ENCODE data around the gene PTPN11.
A peak's percentile ranks its signal among the peaks of the same experiment; 100 is the strongest.
"Not testable (repeated sequence)": the region's sequence is repeated elsewhere in the genome, so short reads cannot be mapped to it uniquely, and the experiment has no call there.

Gene PTPN11

GRCh38 chr12:112418608-112419296 is at the start of gene PTPN11:
Gene PTPN11 (plus strand): TSS chr12:112418947. CDS start chr12:112419112, 165 bp downstream.
- Mint-ChIP-seq H3K4me1 (ENCODE audit: low read depth) (peaks cover 48% of the 10 kb centered on the region), H3K27me3 (no peaks in the 10 kb centered on the region), H3K9me3 (no peaks in the 10 kb centered on the region), H3K27ac (peak within 1 kb of the TSS; percentile 99), H3K36me3 (ENCODE audit: low read depth) (peaks cover 32% of the 10 kb centered on the region), H3K4me3 (peak within 1 kb of the TSS; percentile 96)

GRCh38 chr12:112370199-112370598 is 48.5 kb upstream of the PTPN11 start:
- Mint-ChIP-seq H3K9me3 (no peaks in the 10 kb centered on the region), H3K36me3 (ENCODE audit: low read depth) (no peaks in the 10 kb centered on the region), H3K4me1 (ENCODE audit: low read depth) (peaks cover 12% of the 10 kb centered on the region), H3K27me3 (no peaks in the 10 kb centered on the region), H3K4me3 (no peak overlapping the region), H3K27ac (no peak overlapping the region)

DNA sequence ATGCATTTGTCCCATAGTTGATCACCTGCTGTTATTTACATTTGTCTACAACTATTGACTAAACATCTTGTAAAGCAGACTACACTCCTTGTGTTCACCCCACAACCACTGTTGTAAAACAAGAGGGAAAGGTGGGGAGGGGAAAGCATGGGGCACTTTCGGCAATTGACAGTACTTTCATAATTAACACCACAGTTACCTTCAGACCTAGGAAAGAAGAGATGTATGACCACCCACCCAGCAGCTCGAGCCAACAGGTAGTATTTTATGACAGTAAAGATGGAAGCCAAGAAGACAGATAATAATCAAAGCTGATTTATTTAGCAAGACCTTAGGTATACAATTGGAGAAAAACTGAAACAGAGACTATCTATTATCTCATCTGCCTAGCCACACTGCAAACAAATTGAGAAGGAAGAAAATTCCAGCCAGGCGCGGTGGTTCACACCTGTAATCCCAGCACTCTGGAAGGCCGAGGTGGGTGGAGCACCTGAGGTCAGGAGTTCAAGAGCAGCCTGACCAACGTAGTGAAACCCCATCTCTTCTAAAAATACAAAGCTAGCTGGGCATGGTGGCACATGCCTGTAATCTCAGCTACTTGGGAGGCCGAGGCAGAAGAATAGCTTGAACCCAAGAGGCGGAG is 47.8 kb upstream of the PTPN11 start:
- peaks cover 12% of the 10 kb centered on the region for H3K4me1 Mint-ChIP-seq (ENCODE audit: low read depth)
- H3K27me3 Mint-ChIP-seq = no peaks in the 10 kb centered on the region
- H3K9me3 Mint-ChIP-seq = no peaks in the 10 kb centered on the region
- H3K4me3 Mint-ChIP-seq = no peak overlapping the region
- H3K36me3 Mint-ChIP-seq (ENCODE audit: low read depth) = no peaks in the 10 kb centered on the region
- H3K27ac Mint-ChIP-seq = no peak overlapping the region

DNA sequence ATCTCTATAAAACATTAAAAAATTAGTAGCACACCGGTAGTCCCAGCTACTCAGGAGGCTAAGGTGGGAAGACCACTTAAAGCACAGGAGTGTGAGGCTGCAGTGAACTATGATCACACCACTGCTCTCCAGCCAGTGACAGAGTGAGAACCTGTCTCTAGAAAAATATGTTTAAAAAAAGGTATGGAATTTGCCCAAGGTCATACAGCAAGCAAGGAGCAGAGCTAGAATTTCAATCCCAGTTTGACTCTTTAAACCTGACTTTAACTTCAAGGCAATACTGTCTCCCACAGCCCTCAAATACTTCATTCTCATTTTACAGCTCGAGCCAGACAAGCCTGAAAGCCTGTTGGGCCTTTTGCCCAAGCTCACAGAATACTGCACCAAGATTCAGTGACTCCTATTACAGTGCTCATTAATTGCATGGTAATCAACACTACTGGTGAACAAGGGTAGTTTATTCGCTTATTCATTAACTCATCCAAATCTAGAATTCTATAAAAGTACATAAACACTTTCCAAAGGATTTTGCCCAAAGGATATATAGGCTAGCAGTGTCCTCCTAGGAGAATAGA is 44.5 kb upstream of the PTPN11 start:
- Mint-ChIP-seq H3K27ac (no peak overlapping the region), H3K4me3 (no peak overlapping the region), H3K36me3 (ENCODE audit: low read depth) (no peaks in the 10 kb centered on the region), H3K27me3 (no peaks in the 10 kb centered on the region), H3K9me3 (no peaks in the 10 kb centered on the region), H3K4me1 (ENCODE audit: low read depth) (peaks cover 17% of the 10 kb centered on the region)

DNA sequence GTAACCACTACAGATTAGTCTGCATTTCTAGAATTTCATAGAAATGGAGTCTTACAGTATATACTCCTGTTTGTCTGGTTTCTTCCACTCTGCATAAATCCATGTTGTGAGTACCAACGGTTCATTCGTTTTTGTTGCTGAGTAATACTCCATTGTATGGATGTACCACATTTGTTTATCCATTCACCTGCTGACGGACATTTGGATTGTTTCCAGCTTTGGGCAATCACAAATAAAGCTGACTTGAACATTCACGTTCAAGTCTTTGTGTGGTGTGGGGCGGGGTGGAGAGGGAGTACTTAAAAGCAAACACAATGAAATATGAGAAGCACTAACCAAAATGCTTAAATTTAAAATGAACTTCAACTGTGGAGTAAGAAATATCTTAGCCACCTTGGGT is 43.6 kb upstream of the PTPN11 start:
- Mint-ChIP-seq H3K27me3 (no peaks in the 10 kb centered on the region), H3K27ac (no peak overlapping the region), H3K4me3 (no peak overlapping the region), H3K9me3 (no peaks in the 10 kb centered on the region), H3K4me1 (ENCODE audit: low read depth) (peaks cover 19% of the 10 kb centered on the region), H3K36me3 (ENCODE audit: low read depth) (no peaks in the 10 kb centered on the region)

DNA sequence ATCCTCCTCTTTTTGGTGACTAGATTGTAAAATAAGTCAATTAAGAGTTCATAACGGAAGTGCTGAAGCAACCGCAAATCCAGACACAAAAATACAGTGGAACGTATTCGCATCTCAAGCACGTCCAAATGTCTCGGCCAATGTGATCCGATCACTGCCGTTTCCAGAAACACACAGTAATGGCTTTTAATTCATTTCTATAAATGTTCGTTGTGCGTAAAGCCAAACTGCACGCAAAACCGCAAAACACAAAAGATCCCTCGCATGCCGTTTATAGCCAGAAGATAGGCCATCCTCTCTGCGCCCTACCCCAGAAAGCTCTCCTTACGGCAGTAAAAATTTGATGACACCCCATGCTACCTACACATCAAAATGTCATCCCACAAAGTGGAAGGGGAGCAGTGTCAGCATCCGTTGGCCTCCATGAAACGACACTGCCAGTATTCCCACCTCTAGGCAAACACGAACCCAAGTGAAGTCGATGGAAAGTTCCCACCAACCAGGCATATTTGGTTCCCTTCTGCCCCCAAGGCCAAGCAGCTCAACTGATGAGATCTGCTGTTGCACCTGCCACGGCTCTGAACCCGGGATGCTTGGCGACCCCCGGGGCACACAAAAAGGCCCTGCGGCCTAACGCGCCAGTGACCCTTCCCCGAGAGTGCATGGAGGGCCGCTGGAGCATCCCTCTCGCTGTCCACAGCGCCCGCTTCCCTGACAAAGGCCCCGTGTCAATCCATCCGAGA is 37.9 kb upstream of the PTPN11 start:
- no peaks in the 10 kb centered on the region for H3K36me3 Mint-ChIP-seq (ENCODE audit: low read depth)
- H3K4me3 Mint-ChIP-seq = peak overlapping the region; percentile 92
- peak overlapping the region; percentile 94 for H3K27ac Mint-ChIP-seq
- no peaks in the 10 kb centered on the region for H3K27me3 Mint-ChIP-seq
- H3K9me3 Mint-ChIP-seq = no peaks in the 10 kb centered on the region
- H3K4me1 Mint-ChIP-seq (ENCODE audit: low read depth) = peaks cover 28% of the 10 kb centered on the region

GRCh38 chr12:112381406-112381882 is 37.3 kb upstream of the PTPN11 start:
- Mint-ChIP-seq H3K36me3 (ENCODE audit: low read depth) (no peaks in the 10 kb centered on the region), H3K9me3 (no peaks in the 10 kb centered on the region), H3K27me3 (no peaks in the 10 kb centered on the region), H3K4me1 (ENCODE audit: low read depth) (peaks cover 32% of the 10 kb centered on the region), H3K4me3 (peak overlapping the region; percentile 92), H3K27ac (peak overlapping the region; percentile 94)

DNA sequence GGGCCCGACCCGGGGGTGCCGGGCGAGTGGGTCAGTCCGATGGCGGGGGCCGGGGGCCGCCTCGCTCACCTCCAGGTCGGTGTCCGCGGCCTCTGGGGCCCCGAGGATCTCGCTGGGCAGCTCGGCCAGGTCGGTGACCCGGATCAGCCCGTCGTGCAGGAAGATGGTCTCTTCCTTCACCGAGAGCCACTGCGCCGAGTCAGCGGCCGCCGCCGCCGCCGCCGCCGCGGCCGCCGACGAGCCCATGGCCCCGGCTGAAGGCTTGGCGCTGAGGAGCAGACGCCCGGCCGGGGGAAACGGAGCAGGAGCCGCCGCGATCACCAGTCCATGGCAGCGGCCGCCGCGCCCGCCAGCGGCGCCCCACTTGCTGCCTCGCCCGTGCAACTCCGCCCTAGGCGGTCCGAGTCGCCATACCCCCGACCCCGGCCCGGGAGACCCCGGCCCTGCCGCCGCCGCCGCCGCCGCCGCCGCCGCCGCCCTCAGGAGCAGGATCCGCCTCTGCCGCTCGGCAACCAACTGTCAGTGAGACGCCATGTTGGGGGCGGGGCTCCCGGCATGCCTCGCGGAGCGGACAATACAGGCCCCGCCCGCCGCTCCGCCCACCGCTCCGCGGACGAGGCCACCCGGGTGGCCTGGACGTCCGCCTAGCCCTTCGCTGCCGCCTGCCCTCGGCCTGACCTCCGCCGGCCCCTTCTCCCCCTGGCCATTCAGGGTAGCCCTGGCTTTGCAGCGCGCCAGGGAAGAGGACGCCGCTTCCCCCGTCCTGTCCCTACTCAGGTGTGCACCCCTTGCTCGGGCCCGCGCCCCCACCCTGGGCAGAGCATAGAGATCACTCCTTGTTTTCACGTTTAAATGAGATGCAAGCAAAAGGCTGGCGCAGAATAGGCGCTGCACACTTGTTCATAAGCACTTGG is 36.6 kb upstream of the PTPN11 start, which contains the start of gene HECTD4:
Gene HECTD4 (minus strand): TSS at position 549 of the 914 bp plus-strand sequence. CDS start 303 bp downstream, at position 246.
- peak within 1 kb of the TSS; percentile 92 for H3K4me3 Mint-ChIP-seq
- no peaks in the 10 kb centered on the region for H3K9me3 Mint-ChIP-seq
- no peaks in the 10 kb centered on the region for H3K36me3 Mint-ChIP-seq (ENCODE audit: low read depth)
- peaks cover 39% of the 10 kb centered on the region for H3K4me1 Mint-ChIP-seq (ENCODE audit: low read depth)
- no peaks in the 10 kb centered on the region for H3K27me3 Mint-ChIP-seq
- peak within 1 kb of the TSS; percentile 94 for H3K27ac Mint-ChIP-seq

- H3K4me1 Mint-ChIP-seq (ENCODE audit: low read depth) = peaks cover 44% of the 10 kb centered on the region
- no peaks in the 10 kb centered on the region for H3K36me3 Mint-ChIP-seq (ENCODE audit: low read depth)
- no peaks in the 10 kb centered on the region for H3K27me3 Mint-ChIP-seq
- no peaks in the 10 kb centered on the region for H3K9me3 Mint-ChIP-seq
- H3K27ac Mint-ChIP-seq = peak overlapping the region; percentile 80
- peak overlapping the region; percentile 87 for H3K4me3 Mint-ChIP-seq
Measured at GRCh38 chr12:112382866-112383265, 35.9 kb upstream of the PTPN11 start.

- no peak overlapping the region for H3K4me3 Mint-ChIP-seq
- H3K27me3 Mint-ChIP-seq = no peaks in the 10 kb centered on the region
- H3K27ac Mint-ChIP-seq = peak overlapping the region; percentile 92
- H3K36me3 Mint-ChIP-seq (ENCODE audit: low read depth) = no peaks in the 10 kb centered on the region
- no peaks in the 10 kb centered on the region for H3K9me3 Mint-ChIP-seq
- H3K4me1 Mint-ChIP-seq (ENCODE audit: low read depth) = peaks cover 21% of the 10 kb centered on the region
Measured at GRCh38 chr12:112386726-112387125, 32.0 kb upstream of the PTPN11 start.

DNA sequence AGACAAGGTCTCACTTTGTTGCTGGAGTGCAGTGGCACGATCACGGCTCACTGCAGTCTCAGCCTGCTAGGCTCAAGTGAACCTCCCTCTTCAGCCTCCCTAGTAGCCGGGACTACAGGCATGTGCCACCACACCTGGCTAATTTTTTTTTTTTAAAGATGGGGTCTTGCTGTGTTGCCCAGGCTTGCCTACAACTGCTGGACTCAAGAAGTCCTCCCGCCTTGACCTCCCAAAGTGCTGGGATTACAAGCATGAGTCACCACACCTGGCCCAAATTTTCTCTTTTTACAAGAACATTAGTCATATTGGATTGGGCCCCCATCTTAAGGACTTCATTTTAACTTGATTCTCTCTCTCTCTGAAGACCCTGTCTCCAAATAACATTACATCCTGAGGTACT is 29.5 kb upstream of the PTPN11 start:
- peaks cover 16% of the 10 kb centered on the region for H3K4me1 Mint-ChIP-seq (ENCODE audit: low read depth)
- no peaks in the 10 kb centered on the region for H3K27me3 Mint-ChIP-seq
- no peak overlapping the region for H3K27ac Mint-ChIP-seq
- H3K9me3 Mint-ChIP-seq = no peaks in the 10 kb centered on the region
- no peaks in the 10 kb centered on the region for H3K36me3 Mint-ChIP-seq (ENCODE audit: low read depth)
- no peak overlapping the region for H3K4me3 Mint-ChIP-seq

DNA sequence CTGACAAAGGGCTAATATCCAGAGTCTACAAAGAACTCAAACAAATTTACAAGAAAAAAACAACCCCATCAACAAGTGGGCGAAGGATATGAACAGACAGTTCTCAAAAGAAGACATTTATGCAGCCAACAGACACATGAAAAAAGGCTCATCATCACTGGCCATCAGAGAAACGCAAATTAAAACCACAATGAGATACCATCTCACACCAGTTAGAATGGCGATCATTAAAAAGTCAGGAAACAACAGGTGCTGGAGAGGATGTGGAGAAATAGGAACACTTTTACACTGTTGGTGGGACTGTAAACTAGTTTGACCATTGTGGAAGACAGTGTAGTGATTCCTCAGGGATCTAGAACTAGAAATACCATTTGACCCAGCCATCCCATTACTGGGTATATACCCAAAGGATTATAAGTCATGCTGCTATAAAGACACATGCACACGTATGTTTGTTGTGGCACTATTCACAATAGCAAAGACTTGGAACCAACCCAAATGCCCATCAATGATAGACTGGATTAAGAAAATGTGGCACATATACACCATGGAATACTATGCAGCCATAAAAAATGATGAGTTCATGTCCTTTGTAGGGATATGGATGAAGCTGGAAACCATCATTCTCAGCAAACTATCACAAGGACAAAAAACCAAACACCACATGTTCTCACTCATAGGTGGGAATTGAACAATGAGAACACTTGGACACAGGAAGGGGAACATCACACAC is 28.7 kb upstream of the PTPN11 start:
- H3K4me3 Mint-ChIP-seq, H3K27ac Mint-ChIP-seq: not testable (repeated sequence)

DNA sequence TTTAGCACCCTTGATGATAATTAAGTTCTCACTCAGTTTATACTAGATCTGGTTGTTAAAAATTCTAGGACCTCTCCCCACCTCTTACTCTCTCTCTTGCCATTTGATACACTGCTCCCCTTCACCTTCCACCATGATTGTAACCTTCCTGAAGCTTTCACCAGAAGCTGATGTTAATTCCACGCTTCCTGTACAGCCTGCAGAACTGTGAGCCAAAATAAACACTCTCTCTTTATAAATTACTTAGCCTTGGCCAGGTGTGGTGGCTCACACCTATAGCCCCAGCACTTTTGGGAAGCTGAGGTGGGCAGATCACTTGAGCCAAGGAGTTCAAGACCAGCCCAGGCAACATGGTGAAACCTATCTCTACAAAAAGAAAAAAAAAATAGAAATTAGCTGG is 25.4 kb upstream of the PTPN11 start:
- Mint-ChIP-seq H3K27ac (no peak overlapping the region), H3K4me3 (no peak overlapping the region), H3K27me3 (no peaks in the 10 kb centered on the region), H3K9me3 (no peaks in the 10 kb centered on the region), H3K36me3 (ENCODE audit: low read depth) (no peaks in the 10 kb centered on the region), H3K4me1 (ENCODE audit: low read depth) (no peaks in the 10 kb centered on the region)

More for the DNA sequence above, 28.7 kb upstream of the PTPN11 start:
- not testable (repeated sequence) for H3K27me3 Mint-ChIP-seq; H3K9me3 Mint-ChIP-seq; H3K36me3 Mint-ChIP-seq (ENCODE audit: low read depth)
- H3K4me1 Mint-ChIP-seq (ENCODE audit: low read depth) = peaks cover 16% of the 10 kb centered on the region
